GM21619 (cell line): ENCODE results near the gene CTIF.

Experiments
- ATAC-seq: cut with Tn5 transposase; IDR thresholded peaks from one replicate; pipeline ENCODE4 v1.9.1; 2021; ENCODE audit not compliant: unreplicated experiment

The CTIF gene

DNA sequence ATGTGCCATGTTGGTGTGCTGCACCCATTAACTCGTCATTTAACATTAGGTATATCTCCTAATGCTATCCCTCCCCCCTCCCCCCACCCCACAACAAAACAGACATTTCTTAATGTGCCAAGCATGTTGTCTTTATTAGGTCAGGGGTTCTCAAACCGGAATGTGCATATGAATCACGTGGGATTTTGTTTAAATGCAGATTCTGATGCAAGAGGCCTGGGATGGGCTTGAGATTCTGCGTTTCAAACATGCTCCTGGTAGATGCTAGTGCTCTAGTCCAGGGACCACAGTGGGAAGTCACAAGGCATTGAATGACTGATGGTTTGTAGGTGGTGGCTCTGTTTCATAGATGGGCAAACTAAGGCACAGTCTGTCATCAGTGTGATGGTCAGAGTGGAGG is 227.2 kb downstream of the CTIF start:
- no peak for ATAC-seq

DNA sequence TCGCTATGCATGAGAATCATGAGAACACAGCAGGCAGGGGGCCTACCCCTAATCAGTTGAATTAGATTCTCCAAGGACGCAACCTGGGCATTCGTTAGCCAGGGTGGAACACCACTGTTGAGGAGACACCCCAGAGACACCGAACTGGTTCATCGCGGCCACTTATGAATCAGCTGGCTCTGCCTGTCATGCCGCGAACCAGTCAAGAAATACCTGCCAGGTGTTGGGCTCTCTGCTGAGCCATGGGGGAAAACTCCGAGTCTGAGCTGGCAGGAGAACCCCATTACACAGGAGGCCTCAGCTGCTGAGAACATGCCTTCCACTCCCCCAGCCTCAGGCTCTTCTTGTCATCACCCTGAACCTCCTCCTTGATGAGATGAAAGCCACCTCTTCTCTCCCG is 227.7 kb downstream of the CTIF start:
- no peak for ATAC-seq

DNA sequence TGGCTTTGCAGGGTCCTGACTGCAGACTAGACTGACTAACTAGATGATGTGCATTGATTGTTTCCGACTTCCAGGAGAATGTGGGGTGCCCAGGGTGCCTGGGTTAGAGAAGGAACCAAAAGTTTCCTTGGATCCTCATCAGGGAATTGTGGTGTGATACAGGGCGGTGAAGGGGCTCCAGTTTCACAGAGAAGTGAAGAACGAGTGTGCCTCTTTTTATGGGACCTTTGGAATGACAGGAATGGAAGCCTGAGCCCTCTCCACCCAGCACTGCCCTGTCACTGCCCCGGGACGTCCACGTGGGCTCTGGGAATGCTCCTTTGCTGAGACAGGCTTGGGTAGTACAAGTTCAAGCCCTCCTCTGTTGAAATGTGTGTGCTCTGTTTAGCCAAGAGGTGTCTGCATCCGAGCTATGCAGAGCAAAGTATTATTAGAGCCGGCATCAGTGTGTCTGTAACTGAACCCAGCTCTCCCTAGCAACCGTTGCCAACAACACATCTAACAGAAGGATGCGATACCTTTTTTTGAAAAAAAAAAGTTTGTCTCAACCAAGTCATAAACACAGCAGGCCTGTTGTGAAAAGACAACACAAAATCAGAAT is 228.4 kb downstream of the CTIF start:
- no peak for ATAC-seq

DNA sequence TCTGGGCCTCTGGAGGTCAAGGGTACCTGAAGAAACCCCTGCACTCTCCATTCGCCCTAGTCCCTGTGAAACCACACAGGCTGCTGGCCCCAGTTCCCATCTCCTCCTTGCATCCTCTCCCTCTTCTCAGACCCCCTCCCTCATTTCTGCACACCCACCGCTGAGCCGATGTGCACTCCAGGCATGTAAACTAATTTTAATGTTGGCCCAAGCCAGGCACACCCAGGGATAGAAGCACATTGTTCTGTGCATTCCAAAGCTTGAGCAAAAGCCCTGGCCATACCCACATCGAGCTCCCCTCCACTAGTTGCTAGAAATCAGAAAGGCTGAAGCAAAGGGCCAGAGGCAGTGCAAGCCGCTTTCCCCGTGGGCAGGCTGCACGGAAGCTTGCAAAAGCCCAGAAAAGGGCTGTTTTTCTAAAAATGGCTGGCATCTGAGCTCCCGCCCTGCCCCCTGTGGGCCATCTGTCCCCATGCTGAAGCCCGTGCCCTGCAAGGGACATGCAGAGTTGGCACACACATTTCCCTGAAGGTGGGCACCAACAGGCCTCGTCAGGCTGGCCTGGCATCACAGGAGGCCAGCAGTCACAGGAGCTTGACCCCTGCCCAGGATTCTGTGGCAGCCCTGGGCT is 230.3 kb downstream of the CTIF start:
- no peak for ATAC-seq

DNA sequence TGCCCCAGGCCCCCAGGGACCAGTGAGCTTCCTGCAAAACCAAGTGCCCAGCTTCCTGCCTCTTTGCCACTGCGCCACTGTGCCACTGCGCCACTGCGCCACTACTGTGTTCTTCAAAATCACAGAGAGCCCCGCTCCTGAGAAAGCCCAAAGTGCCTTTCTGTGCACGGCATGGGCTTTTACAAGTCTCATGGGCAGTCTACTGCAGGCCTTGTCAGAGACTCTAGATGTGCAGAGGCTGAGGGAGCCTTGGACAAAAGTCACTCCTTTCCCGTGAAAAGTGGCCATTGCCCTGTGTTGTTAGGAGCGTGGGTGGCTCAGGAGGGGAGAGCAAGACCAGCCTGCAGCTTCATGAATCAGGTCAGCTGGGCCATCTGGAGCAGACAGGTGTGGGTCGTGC is 231.4 kb downstream of the CTIF start:
- no peak for ATAC-seq

DNA sequence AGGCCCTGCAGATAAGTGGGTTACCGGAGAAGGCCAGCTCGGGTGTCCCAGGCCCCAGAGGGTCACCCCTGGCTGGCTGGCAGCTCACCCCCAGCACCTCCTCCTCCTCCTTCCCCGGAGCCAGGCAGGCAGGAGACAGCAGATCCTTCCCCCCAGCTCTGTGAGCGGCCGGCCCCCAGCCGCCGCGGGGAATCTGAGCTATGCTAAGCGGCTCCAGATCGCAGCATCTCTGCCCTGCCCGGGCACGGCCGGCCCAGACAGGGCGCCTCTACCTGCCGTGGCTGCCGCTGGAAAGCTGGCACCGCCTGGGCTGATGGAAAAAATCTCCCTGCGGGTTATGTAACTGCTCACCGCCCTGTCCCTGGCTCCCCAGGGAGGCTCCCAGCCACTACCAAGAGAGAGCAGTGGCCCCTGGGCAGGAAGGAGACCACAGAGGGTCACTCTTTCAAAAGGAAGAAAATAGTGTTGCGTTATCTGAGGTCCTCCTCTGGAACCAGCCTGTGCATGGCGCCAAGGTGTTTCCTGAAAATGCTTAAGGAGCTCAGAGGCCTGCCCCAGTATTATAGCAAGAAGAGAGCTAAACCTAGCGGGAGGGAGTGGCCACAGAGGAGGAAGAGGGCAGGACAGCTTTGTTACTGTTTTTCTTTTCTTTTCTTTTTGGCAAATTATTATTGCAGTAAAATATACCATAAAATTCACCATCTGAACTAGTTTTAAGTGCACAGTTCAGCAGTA is 233.0 kb downstream of the CTIF start:
- ATAC-seq, result no peak

DNA sequence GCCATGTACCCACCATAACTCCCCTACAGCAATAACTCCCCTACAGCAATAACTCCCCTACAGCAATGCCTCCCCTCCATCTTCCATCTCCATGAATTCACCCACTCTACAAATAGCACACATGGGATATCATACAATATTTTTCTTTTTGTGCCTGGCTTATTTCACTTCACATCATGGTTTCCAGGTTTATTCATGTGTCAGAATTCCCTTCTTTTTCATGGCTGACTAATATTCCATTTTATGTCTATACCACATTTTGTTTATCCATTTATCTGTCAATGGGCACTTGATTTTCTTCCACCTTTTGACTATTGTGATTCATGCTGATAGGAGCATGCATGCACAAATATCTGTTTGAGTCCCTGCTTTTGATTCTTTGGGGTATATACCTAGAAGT is 233.6 kb downstream of the CTIF start:
- ATAC-seq, result no peak

DNA sequence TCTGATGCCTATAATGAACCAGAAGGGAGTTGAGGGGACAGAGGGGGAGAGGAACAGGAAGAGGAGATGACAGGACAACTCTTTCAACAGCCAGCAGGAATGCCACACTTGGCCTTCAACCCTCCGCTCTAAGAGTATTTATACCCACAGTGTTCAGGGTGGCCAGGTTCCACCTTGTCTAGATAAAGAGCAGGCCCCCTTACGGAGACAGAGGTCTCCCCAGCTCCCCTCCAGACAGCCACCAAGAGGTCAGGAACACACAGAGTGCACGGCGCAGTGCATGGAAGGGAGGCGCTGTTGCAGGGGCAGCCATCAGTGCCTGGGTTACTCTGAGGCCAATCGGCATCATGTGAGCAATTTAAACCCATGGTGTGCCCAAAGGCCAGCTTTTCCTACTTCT is 235.0 kb downstream of the CTIF start:
- no peak for ATAC-seq

DNA sequence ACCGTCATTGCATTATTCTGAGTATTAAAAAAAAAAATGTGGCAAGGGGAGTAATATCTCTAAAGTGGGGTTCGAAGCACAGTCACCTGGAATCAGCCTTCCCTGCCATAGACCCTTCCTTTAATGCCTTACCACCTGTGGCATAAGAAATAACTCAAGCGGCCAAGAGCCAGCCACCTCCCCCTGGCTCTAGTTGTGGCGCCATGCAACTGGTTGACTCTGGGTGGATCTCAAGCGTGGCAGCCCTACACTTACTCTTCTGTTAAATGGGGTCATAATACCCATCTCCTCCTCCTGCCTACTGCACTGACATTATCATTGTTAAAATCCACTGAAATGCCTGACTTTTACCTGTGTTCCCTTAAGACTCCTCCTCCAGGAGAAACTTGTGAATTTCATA is 236.1 kb downstream of the CTIF start:
- ATAC-seq, result no peak

DNA sequence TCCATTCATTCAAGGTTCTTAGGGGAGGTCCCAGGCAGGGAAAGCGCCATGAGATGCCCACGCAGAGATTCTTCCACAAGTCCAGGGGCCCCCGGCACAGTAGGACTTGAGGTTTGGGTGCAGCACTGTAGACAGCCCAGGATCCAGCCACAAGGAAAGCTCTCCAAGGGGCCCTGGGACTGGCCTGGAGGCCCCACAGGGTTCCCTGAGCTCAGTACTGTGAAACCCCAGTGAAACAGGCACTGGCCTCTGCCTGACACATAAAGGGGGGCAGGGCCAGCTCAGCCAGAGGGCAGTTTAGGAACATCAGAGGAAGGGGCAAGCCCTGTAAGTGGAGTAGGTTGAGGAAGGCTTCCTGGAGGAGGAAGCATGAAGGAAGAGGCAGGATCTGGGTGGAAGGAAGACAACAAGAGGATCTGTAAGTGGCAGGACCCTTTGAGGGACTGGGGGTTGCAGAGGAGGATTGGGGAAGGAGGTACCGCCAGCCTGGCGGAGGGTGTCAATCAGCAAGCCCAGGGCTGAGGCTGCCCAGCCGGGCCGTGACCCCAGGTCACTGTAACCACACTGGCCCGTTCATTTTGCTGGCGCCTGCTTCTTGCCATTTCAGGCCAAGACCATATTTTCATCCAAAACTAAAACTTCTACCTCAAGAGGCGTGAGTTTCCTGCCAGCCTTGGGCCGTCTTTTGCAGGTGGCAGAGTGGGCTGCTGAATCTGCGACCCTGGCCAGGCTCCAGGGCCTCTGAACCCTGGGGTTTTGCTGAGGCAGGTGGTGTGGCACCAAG is 236.7 kb downstream of the CTIF start:
- no peak for ATAC-seq

DNA sequence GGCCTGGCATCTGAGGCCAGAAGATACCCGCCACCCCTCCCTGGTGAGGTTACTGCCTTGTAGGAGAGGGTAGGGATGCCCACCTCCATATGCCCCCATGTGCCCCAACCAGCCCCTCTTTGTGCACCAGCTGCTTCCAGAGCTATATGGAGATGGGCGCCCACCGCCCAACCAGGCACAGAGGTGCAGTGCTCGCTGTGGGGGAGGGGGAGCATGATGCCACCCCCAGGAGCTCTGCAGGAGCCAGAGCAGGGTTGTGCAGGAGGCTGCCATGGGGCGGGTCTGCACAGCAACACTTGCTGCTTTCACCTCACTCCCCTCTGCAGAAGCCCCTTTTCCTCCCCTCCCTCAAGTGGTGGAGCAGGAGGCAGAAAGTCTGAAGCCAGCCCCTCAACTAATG is 237.3 kb downstream of the CTIF start:
- ATAC-seq, result no peak

DNA sequence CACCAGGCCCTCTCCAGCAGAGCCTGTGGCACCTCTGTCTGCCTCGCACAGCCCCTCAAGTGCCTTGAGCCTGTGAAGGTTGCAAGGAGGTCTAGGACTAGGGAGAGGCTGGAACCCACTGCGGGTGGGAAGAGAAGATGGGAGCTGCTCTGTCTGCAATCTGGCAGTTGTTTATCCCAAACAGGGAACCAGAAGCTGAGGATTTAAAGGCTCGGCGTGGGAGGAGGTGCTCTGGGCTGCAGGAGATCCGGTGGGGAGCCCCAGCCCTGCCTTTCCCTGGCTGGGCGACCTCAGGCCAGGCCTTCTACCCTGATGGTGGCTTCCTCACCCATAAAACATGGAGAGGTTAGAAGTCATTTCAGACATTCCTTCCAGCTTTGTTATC is 237.8 kb downstream of the CTIF start:
- ATAC-seq, result no peak

DNA sequence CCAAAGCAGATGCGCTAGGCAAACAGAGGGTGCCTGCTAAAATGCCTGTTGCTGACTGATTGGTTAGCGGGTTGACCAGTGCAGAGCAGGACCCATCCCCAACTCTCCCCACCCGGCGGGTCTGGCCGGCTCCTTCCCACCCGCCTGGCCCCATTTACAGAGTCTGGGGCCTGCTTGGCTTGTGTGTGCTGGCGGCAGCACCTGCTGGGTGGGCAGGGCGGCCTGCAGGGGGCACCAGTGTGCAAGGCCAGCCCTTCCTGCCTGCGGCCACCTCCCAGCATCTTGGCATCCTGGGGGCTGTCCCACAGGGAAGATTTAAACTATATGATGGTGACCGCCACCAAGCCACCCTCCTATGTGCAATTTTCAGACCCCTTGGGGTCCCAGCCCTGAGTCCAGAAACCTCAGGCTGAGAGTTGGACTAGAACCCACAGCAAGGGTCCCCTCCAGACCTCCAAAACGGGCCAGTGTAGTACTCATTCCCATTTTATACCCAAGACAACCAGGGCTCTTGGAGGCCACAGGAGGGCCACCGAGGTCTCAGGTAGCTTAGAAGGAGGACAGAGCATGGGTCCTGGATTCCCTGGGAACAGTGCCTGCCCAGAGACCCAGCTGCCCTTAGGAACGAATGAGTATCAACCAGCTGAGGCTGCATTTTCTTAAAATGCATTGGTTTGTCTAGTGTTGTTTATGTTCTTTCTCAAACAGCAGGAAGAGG is 238.4 kb downstream of the CTIF start:
- ATAC-seq, result peak; percentile 51

DNA sequence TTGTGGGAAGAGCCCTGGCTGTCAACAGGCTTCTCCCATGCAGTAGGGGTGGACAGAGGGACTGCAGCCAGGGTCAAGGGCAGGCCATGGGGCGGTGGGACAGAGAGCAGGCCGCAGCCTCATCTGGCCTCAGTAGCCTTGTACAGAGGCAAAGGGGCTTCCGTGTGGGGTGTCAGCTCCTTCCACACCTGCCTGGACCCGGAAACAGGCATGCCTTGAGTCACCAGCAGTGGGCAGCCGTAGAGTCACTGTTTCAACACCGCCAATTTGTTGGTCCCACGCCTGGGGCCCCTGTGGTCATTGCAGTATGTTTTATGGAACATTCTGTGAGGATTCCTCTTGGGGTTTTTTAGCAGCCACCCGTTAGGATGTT is 238.9 kb downstream of the CTIF start:
- no peak for ATAC-seq

DNA sequence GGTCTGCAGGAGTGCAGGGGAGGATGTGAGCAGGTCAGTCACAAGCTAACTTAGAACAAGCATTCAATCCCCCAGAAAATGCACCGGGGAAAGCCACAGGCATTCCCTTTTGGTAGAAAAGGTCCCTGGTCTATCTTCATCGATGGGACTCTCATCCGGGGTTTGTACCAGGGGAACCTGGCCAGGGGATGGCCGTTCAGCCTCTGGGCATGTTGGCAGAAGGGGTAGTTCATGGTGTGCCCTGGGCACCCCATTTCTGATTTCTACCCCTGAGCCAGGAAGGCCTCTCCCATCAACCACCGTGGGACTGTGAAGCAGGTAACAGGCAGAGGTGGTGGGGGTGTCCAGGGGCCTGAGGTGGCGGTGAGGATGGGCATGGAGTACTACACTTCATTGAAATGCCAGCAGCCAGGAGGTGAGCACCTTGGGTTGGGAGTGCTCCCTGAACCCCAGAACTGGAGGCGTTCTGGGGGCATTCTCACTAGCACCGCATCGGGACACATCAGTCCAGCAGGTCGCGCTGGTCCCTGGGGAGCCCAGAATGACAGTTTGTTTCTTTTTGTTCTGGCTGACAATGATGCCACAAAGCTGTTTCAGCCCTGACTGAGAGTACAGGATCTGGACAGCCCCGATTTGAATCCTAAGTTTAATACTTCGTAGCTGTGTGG is 239.6 kb downstream of the CTIF start:
- no peak for ATAC-seq

DNA sequence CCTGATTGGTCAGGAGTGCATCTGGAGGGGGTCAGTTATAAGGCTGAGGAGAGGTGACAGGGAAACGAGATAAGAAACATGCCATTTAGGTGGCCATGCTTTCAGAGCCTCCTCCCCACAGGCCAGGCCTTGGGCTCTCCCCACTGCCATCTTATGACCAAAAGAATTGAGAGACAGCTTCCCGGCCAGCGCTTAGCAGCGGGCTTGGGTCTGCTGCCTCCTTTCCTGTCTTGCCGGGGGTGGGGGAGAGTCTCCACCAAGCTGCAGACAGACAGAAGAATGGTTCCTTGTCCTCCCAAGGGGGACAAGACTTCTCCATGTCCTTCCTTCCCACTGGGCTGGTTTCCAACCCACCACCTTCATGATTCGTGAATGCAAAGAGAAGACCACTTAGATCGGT is 240.6 kb downstream of the CTIF start:
- ATAC-seq, result no peak

DNA sequence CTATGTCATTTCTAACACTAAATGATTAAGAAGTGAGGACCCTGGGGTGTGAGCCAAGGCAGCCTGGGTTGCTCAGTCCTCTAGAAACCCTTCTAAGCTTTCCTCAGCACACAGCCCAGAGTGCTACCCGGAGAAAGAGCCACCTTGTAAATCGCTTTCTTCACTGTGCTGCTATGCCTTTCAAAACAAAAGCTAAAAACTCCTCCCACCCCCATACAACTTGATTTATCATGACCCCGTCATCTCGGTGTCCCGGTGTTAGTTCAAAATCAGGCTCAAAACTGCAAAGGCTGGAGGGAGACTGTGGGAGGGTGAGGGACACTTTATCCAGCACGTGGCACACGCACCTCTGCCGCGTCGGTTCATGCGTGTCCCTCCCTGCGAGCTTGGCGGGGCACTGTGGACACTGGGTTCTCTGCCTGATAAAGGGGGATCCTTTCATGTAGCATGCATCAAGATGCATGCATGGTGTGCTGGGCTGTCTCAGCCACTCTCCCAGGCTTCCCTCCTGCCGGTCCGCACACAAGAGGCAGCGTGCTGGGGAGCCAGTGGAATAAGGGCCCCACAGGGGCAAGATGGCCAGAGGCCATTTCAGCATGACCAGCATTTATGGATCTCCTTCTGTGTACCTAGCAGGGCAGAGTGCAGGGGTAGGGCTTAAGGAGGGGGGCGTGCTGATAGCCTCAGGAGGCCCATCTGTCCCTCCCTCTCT is 241.5 kb downstream of the CTIF start:
- ATAC-seq, result no peak

DNA sequence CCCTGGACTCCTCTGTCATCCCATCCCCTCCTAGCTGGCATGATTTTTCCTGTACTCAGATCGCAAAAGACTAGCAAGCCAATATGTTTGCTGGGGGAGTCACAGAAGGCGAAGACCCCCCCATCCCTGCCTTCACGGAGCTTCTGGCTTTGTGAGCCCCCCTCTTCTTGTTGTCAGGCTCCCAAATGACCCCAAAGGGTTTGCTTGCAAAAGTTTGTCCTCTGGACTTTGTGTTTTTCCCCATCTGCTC is 242.0 kb downstream of the CTIF start:
- no peak for ATAC-seq

DNA sequence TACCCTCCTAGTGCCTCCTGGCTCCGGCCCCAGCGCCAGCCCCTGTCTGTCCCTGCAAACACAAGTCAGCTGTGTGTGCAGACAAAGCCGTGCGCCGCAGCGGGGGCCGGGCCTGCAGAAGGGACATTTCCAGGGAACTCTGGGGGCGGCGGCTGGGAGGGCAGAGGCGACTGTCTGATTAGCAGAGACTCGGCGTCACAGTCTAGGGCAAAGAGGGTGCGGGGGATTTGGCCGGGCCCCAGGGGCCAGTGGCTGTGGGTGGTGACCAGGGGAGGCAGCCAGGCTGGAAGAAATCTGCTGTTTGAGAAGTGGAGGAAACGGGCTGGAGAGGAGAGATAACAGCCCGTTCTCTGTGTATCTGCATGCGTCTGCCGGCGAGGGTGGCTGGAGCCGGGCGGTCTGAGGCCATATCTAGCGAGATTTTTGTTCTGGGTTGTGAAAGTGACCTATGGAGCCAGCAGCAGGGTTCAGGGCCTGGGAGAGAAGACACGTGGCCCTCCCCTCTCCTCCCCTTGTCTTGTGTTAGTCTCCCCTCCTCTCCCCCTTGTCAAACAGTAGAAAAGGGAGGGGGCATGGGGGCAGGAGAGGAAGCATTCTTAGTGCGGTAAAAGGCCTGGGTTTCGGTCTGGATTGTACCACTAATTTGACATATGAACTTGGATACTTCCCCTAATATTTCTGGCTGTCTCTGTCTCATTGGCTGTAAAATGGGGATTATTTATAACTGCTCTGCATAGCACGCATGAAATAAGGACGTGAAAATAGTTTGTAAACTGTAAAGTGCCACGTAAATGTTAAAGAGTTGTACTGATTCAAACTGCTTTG is 242.5 kb downstream of the CTIF start:
- ATAC-seq, result no peak

DNA sequence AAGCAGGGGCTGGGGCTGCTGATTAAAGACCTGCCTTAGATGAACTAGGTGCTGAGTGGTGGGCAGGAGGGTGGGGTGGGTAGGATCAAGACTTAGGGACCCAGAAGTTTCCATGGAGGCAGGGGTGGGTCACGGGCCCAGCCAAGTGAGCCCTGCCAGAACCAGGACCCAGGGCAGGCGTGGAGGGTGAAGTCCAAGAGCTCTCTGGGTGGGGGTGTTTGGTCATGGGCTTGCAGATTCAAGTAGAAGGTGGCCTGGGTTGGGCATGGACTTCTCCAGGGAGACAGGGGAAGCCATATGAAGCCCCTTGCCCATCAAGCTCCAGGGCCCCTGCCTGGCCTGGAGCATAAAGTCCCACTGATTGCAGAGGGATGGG is 243.1 kb downstream of the CTIF start:
- ATAC-seq, result no peak
